NCI-H2227 (cell line): ENCODE results near the gene NRDC.
"Not testable (repeated sequence)": the region's sequence is repeated elsewhere in the genome, so short reads cannot be mapped to it uniquely, and the experiment has no call there.

Source experiments
- DNase-seq: peaks from one replicate; lab custom pipeline; 2025; ENCODE audit not compliant: unreplicated experiment; lab: John Stamatoyannopoulos, UW

The NRDC gene

DNA sequence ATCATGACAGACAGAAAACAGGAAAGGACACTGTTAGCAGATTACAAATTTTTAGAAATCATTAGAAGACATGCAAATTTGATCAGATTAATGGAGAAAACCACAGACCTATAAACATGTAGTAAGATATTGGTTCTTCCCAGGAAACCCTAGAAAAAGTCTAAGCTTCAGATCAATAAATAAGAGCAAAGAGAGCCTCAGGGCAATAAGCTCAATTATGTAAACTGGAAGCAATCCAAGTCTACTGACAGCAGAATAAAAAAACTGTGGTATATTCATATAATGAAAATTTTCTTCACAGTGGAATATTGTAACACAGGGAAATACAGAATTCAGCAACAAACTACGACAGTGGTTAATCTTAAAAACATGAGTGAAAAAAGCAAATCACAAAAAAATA, 36.3 kb downstream of the NRDC start:
- DNase-seq = no peak

DNA sequence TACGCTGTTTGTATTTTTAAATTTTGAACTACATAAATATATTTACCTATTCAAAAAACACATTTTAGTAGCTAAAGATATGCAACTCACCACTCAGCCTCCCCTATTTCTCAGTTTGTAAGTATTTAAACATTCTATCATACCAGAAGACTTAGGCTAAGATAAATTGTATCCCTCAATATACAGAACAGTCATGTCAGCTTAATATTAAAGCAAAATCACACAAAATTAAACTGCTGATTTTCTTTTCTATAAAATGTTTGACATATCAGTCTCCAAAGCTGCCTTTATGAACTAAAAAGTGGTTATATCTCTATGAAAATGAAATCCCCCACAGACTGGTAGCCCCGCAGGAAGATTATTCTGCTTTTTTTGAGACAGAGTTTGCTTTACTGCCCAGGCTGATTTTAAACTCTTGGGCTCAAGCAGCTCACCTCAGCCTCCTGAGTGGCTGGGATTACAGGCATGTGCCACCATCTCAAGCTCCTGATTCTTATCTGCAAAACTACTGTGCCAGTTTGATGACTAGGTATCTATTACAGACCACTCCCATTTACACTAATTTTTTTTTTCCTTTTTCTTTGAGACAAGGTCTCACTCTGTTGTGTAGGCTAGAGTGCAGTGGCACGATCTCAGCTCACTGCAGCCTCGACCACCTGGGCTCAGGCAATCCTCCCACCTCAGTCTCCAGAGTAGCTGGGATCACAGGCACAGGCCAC, 37.6 kb downstream of the NRDC start:
- DNase-seq = no peak

DNA sequence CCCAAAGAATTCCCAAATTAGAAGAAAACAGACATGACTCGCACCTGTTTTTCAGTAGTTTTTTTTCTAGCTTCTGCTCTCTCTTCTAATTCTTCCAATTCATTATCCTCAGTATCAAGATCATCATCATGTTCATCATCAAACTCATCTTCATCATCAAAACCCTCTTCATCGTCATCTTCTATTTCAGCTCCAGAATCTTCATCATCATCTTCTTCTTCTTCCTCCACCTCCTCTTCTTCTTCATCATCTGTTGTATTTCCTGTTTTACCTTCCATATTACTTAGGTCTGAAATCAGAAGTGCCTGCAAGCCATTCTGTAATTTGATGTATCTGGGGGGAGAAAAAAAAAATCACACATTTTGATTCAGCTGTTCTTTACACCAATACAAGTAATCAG, 38.3 kb downstream of the NRDC start:
- DNase-seq = no peak

DNA sequence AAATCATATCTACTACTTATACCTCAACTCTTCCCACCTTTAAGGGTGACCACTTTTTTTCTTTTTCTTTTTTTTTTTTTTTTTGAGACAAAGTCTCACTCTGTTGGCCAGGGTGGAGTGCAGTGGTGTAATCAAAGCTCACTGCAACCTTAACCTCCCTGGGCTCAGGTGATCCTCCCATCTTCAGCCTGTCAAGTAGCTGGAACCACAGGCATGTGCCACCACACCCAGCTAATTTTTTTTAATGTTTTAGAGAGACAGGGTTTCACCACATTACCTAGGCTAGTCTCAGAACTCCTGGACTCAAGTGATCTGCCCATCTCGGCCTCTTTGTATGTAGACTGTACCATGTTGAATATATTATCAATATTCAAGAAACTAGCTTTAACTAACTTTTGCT, 39.4 kb downstream of the NRDC start:
- DNase-seq = no peak

DNA sequence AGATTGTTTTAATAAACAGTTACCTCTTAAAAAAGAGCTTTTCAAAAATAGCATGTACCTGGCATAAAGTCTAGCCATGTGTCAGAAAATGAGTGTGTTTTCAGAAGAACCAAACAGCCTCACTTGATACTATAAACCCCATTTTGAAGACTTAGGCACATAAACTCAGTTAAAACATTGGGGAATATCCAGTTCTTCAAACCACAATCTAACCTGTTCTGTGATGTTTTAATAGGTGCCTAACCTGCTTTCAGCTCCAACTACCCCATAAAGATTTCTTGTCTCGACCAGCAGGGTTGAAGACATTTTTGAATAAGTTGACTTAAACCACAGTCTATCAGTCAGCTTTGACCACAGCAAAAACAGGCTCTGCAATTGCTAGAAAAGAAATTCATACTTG, 41.3 kb downstream of the NRDC start:
- DNase-seq = no peak

DNA sequence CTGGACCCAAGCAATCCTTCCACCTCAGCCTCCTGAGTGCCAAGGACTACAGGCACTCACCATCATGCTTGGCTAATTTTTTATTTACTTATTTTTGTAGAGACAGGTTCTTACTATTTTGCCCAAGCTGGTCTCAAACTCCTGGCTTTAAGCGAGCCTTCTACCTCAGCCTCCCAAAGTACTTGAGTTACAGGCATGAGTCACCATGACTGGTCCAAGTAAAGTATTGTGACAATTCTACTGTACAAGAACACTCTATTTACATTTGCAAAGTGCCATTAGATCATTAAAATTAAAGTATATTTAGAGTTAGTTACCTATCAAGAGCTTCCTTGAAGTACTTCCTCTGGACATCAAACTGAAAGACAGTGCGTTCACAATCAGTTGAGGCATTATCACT, 44.8 kb downstream of the NRDC start:
- DNase-seq = no peak

DNA sequence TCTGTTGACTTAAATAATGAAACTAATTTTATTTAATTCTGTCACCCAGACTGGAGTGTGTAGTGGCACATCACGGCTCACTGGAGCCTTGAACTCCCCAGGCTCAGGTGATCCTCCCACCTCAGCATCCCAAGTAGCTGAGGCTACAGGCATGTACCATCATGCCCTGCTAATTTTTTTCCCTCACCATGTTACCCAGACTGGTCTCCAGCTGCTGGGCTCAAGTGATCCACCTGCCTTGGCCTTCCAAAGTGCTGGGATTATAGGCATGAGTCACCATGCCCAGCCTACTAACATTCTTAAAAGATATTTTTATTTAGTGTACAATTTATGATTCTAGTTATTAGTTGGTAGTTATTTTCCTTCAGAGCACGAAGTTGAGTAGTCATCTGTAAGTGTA, 49.5 kb downstream of the NRDC start:
- DNase-seq = no peak

DNA sequence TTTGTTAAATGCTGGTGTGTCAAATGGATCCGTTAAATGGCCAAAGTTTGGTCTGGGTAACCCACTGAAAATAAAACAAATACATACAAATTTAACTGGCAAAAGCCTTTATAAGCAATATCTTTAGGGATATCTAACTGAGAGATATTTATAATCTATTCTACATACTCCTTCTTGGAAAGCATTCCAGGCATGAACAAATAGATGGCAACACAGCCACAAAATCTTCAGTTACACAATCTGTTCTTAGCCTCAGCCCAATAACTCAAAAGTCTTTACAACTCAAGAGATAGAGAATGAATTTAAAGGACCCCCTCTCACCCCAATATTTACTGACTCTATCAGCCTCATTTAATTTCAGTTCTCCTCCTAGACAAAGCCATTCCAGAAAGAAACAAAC, 58.7 kb downstream of the NRDC start:
- no peak for DNase-seq

DNA sequence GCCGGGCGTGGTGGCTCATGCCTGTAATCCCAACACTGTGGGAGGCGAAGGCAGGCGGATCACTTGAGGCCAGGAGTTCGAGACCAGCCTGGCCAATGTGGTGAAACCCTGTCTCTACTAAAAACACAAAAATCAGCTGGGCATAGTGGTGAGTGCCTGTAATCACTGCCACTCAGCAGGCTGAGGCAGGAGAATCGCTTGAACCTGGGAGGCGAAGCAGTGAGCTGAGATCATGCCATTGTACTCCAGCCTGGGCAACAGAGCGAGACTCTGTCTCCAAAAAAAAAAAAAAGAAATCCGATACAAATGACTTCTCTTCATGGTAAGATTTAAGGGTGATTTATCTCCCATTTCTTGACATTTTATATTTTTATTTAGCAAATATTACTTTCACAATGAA, 59.5 kb downstream of the NRDC start:
- DNase-seq = not testable (repeated sequence)

DNA sequence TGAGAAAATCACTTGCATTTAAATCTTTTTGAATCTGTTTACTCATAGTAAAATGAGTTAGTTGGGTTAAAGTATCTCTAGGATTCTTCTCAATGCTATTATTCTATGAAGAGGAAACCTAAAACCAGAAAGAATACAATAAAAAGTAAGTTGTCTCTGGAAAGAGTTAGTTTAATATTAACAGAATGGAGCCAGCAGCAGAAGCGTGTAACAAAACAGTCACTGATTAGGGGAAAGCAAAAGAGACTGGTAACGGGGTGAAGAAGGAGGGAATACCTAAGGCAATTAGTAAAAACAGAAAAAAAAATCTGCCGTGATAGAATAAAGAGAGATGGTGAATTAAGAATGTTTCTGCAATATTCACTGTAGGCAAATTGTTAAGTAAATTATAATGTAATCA, 60.0 kb downstream of the NRDC start:
- no peak for DNase-seq

DNA sequence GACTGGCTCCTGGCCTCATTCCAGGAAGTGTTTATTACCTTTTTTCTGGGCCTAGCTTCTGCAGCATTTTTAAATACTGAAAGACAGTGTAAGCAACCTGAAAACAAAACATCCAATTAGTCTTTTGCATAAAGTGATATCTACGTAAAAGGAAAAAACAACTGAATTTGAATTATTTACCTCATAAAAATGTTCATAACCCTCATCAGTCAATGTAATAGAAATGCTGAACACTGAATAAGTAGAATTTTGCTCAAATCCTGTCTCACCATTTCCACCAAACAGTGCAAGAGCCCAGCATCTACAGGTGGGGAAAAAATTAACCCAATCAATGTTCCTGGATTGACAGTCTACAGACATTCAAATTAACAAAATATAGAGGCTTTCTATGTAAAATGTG, 64.0 kb downstream of the NRDC start:
- no peak for DNase-seq

DNA sequence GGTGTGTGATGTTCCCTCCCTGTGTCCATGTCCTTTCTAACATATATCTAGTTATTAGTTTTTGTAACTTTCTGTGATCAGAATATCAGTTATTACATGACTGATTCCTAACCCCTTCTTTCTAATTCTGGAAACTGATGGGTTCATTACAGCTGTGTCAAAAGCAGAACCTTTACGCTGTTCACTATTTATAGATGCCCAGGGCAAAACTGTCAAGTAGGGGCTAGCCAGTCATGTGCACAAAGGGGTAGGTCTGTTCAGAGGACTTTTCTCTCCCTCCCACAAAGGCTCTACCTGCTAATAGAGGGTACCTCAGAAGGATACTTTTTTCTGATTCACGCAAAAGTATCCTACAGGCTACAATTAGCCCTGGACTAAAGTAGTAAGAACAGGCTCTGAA, 79.2 kb downstream of the NRDC start:
- DNase-seq = no peak

DNA sequence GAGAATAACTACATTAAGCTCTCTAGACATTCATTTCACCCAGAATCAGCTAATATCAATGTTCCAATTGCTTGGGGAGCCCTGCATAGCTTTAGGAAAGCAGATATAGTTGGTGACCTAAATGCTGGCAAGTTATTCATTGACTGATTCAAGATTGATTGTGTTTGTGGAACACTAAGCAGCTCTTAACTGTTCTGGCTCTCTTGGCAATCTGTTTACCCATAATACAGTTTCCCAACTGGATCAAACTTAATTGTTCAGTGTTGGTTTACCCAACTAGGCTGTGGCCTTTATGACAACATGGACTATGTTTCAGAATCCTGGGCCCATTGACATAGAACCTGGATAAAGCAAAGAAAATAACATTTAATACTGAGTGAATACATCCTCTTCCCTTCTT, 83.7 kb downstream of the NRDC start:
- no peak for DNase-seq

DNA sequence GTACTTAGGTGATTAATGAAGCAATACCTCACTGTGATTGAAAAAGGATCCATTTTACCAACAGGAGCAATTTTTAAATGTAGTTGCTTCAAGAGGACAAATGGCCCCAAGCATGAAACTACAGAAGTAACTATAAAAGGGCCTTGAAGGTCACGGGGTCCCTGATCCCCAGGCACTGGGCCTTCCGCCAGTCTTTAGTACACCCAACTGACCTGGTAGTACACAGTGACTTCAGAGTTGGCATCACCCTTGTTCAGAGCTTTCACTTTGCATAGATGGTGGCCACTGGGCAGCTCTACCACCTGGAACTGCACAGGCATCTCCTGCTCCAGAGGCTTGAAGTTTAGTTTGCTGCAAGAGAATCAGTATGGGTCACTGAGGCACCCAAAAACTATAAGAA, 84.3 kb downstream of the NRDC start:
- DNase-seq = no peak

DNA sequence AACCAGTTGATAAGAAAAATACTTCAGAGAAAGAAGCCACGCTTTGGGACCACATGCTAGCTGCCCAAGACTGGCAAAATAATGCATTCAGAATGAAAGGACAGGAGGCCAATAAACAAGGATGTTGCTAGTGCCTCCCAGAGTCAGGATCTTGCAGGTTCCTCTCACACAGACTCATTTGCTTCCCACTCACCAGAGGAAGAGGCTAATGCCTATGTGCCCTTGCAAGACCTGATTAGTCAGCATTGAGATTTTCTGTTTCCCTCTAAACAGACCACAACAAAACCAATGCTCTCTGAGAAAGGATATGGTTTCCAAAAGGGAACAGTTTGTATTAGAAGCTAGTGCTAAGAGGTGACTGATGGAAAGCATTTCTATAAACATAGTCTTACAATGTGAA, 85.7 kb downstream of the NRDC start:
- DNase-seq = no peak

DNA sequence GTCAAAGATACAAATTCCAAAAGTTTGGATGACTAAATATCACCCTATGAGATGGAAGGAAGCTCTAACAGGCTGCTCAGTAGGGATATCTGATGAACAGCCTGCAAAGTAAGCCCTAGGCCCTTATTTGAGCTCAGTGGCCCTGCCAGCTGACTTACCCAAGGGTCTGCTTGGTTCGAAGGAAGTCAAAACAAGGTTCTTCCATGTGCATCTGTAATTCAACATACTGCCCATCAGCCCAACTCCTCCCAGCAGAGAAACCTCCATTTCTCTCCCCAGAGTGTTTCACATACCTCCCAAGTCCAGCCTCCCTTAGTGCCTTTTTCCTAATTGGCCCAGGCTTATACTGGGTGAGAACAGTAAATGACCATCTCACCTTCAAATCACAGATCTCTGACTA, 86.6 kb downstream of the NRDC start:
- no peak for DNase-seq

DNA sequence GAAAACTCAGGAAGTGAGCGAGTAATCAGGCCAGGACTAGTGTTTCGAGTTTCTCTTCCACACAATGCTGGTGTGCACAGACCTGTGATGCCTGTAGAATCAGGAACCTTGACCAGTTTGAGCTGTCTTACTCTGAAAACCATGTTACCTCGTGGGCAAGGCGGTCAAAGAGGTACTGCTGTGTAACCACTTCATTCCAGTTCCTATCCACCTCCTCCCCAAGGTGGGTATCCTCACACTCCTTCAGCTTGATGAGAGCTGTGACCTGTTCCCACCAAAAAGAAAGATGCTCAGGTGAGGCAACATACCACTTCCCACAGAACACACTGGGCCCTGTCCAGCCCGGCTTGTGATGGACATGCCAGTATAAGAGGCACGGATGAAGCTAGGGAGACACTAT, 88.1 kb downstream of the NRDC start:
- no peak for DNase-seq

DNA sequence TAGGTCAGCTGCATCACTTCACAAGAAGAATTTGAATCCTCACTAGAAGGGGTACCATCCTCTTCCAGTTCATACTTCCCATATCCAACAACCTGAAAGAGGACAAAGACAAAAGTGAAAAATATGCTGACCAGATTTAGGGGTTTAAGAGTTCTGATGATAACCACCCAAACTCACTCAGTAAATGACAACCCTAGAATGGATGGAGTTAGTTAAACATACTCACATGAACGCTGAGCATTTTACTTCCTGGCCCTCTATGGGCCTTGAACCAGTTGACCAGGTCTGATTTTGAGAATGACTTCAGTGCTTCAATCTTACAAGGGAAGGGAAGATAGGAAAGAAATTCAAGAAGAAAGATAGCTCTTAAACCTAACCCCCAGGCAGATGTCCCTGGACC, 89.2 kb downstream of the NRDC start:
- no peak for DNase-seq

DNA sequence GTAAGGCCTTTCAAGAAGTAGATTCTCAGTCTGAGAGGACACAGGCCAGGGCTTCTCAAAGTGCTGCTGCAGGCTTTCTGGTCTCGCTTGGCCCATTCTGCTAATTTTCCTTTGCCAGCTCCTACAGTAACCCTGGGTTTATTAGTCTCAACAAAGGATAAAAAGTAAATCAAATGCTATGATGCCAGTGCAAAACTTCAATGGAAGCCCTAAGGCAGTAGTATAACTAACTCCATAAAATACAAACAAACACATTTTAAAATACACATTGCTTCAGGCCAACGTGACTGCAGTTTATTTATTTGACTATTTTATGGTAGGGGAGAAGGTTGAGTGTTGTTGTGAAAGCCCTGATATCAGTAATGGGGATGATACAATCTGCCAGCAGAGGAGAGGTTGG, 89.6 kb downstream of the NRDC start:
- DNase-seq = no peak

DNA sequence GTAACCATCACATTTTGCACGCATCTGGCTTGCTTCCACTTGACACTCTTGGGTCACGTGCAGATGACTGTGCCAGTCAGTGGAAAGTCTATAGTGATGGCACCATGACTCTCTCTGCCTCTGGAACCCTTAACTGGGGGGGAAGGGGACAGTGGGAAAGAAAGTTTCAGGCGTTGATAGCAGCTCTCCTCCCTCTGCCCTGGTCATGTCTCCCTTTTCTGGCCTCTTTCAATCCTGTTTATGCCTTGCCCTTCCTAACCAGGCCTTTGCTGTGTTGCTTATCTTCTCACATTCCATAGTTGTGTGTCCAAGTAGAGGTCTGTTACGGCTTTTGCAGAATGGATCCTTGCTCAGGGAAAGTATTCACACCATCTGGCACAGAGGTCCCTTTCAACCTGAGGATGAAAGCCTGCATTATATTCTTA, 93.5 kb downstream of the NRDC start:
- DNase-seq = no peak

DNA sequence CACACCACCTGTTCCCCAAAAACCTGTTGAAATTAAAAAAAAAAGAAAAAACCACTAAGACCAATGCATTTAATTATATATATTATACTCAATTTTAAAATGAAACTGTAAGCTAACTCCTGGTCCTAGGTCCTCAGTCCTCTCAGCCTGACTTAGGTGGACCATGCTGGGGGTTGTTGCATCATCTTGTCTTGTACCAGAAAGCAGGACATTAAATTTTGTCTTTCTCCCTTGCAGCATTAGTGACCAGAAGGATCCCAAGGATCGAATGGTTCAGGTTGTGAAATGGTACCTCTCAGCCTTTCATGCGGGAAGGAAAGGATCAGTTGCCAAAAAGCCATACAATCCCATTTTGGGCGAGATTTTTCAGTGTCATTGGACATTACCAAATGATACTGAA, 97.6 kb downstream of the NRDC start:
- DNase-seq = no peak

DNA sequence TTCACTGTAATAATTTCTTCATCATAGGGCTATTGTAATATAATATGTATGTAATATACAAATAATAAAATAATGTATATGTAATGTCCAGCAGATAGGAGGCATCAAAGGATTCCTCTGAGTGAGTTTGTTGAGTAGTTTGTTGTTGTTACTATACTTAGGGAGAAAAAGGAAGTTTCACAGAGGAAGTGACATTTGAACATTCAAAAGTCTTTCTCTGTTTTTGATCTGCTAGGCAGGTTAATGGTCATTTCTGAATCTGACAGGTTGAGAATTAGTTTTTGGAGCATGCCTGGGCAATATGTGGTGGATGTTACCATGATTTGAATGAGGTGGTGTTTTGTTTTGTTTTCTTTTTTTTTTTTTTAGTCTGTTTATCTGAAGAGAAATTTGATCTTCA, 102.1 kb downstream of the NRDC start:
- no peak for DNase-seq

DNA sequence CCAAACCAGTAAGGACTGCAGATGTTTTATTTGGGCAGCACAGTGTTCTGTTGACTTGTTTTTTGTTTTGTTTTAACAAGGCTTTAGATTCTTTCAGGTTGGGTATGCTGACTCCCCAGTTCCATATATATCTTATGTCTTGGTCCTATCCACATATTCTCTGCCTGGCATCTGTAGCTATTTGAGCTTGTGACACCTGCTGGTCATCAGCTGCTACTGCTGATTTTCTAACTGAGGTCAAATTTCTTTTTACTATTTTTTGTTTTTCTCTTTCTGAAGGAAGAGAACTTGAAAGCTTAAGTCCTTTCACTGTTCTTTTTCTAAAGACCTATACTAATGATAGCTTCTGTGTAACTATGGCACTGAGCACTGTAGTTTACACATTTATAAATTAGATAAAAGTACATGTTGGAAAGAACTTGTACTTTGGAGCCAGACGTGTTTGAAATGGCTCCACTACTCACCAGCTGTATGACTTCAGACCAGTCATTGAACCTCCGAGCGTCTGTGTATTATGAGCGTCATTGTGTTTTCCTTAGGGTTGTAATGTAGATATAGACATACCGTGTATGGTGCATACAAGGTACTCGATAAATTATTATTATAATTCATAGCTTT, 109.4 kb downstream of the NRDC start:
- DNase-seq = peak; percentile 58
